Loucy (cell line): ENCODE results near the gene MED14.
"Not testable (repeated sequence)": the region's sequence is repeated elsewhere in the genome, so short reads cannot be mapped to it uniquely, and the experiment has no call there.

Experiments
- H2AFZ ChIP-seq: fragments of 200-600 bp; sonication (generic); 2 replicates; pipeline ENCODE4 v1.6.0; 2016; ENCODE audit warnings: antibody characterized with exemption, mild to moderate bottlenecking, low read length, moderate library complexity
- H3F3A ChIP-seq: fragments of 200-600 bp; 2 replicates; pipeline ENCODE4 v1.6.0; 2016; ENCODE audit warnings: antibody characterized with exemption, low read depth, mild to moderate bottlenecking
- H3K27me3 ChIP-seq: fragments of 200-600 bp; sonication (generic); 2 replicates; pipeline ENCODE4 v1.6.1; 2014; ENCODE audit warnings: low read length, mild to moderate bottlenecking; ENCODE audit not compliant: insufficient read depth, poor library complexity, severe bottlenecking
- H3K36me3 ChIP-seq: fragments of 200-600 bp; sonication (generic); 2 replicates; pipeline ENCODE4 v1.6.1; 2016; ENCODE audit warnings: low read length; ENCODE audit not compliant: insufficient read depth
- H3K4me1 ChIP-seq: fragments of 200-600 bp; sonication (generic); 2 replicates; pipeline ENCODE4 v1.5.1; 2014; ENCODE audit warnings: low read length, mild to moderate bottlenecking; ENCODE audit not compliant: insufficient read depth, poor library complexity, severe bottlenecking
- H3K4me2 ChIP-seq: fragments of 200-600 bp; sonication (generic); 2 replicates; pipeline ENCODE4 v1.6.0; 2014; ENCODE audit warnings: antibody characterized with exemption, low read length, low read depth, mild to moderate bottlenecking; ENCODE audit not compliant: poor library complexity, severe bottlenecking
- H3K4me3 ChIP-seq: fragments of 200-600 bp; sonication (generic); 2 replicates; pipeline ENCODE4 v1.5.1; 2014; ENCODE audit warnings: low read length, mild to moderate bottlenecking, mixed read lengths; ENCODE audit not compliant: poor library complexity, severe bottlenecking
- H3K79me2 ChIP-seq: fragments of 200-600 bp; sonication (generic); 2 replicates; pipeline ENCODE4 v1.6.1; 2014; ENCODE audit warnings: low read length; ENCODE audit not compliant: insufficient read depth
- H3K9ac ChIP-seq: fragments of 200-600 bp; sonication (generic); 2 replicates; pipeline ENCODE4 v1.6.0; 2014; ENCODE audit warnings: mild to moderate bottlenecking, low read depth, low read length, moderate library complexity; ENCODE audit not compliant: poor library complexity, severe bottlenecking
- H3K9me2 ChIP-seq: fragments of 200-600 bp; sonication (generic); replicated peaks from 2 replicates; pipeline ENCODE4 v1.6.1; 2016; ENCODE audit warnings: low read depth, low read length, mixed read lengths
- H3K9me3 ChIP-seq: fragments of 200-600 bp; sonication (generic); 2 replicates; pipeline ENCODE4 v1.6.1; 2014; ENCODE audit warnings: mild to moderate bottlenecking, antibody characterized with exemption, low read length, low read depth; ENCODE audit not compliant: insufficient read depth
- H4K20me1 ChIP-seq: fragments of 200-600 bp; sonication (generic); 2 replicates; pipeline ENCODE4 v1.6.0; 2014; ENCODE audit warnings: antibody characterized with exemption, low read length, mild to moderate bottlenecking; ENCODE audit not compliant: insufficient read depth, poor library complexity, severe bottlenecking
- CTCF ChIP-seq: fragments of 200-600 bp; sonication (generic); conservative IDR thresholded peaks from 2 replicates; pipeline ENCODE4 v1.5.1; 2014; ENCODE audit warnings: mild to moderate bottlenecking, antibody characterized with exemption, low read length
- EZH2phosphoT487 ChIP-seq: fragments of 200-600 bp; IDR thresholded peaks from 2 replicates; pipeline ENCODE4 v1.6.1; 2018; ENCODE audit warnings: antibody characterized with exemption, mild to moderate bottlenecking, moderate library complexity, borderline replicate concordance

MED14 gene

GRCh38 chrX:40735325-40736169 is at the start of gene MED14:
Gene MED14 (minus strand): TSS chrX:40735542. CDS start chrX:40735412, 130 bp downstream.
- Histone ChIP-seq H3K4me3 (peak within 1 kb of the TSS; percentile 94), H3F3A (no peaks in the 10 kb centered on the region), H3K4me2 (peak within 1 kb of the TSS; percentile 92), H4K20me1 (peaks cover 32% of the 10 kb centered on the region), H3K9me2 (no peaks in the 10 kb centered on the region), H3K4me1 (peaks cover 19% of the 10 kb centered on the region), H2AFZ (peak within 1 kb of the TSS; percentile 98), H3K9me3 (no peaks in the 10 kb centered on the region), H3K27me3 (no peaks in the 10 kb centered on the region), H3K79me2 (peaks cover 44% of the 10 kb centered on the region), H3K36me3 (no peaks in the 10 kb centered on the region), H3K9ac (peak within 1 kb of the TSS; percentile 83)
- TF ChIP-seq CTCF, result peak; percentile 39
- no peak for TF ChIP-seq EZH2phosphoT487

GRCh38 chrX:40784516-40785151 is 49.3 kb upstream of the MED14 start:
- Histone ChIP-seq H3K4me2 (no peak overlapping the region), H3K9me2 (no peaks in the 10 kb centered on the region), H3K9ac (no peak overlapping the region)

GRCh38 chrX:40782644-40783259 is 47.4 kb upstream of the MED14 start:
- H3K9me3 ChIP-seq, H3K9ac ChIP-seq, H3F3A ChIP-seq, H3K4me1 ChIP-seq, H3K4me3 ChIP-seq, H3K36me3 ChIP-seq, H3K4me2 ChIP-seq, H3K27me3 ChIP-seq, H3K9me2 ChIP-seq, H3K79me2 ChIP-seq, H4K20me1 ChIP-seq, H2AFZ ChIP-seq: not testable (repeated sequence)

More at GRCh38 chrX:40784516-40785151, 49.3 kb upstream of the MED14 start:
- no peak overlapping the region for H2AFZ ChIP-seq
- no peaks in the 10 kb centered on the region for H3K36me3 ChIP-seq
- no peaks in the 10 kb centered on the region for H3F3A ChIP-seq
- no peaks in the 10 kb centered on the region for H4K20me1 ChIP-seq
- TF ChIP-seq EZH2phosphoT487 (no peak), CTCF (no peak)
- H3K27me3 ChIP-seq, result no peaks in the 10 kb centered on the region
- no peaks in the 10 kb centered on the region for H3K9me3 ChIP-seq
- H3K4me1 ChIP-seq, result no peaks in the 10 kb centered on the region
- H3K4me3 ChIP-seq, result no peak overlapping the region
- no peaks in the 10 kb centered on the region for H3K79me2 ChIP-seq
